Transverse colon (tissue), 4 donors: ENCODE measurements around the gene PLAC8L1.

Source experiments
- CTCF ChIP-seq, 5 experiments: fragments of 200-600 bp in 3 of 5; fragments of 450-650 bp in 2 of 5; sonication (generic) in 3 of 5; IDR thresholded peaks; 1 replicate in 2 of 5; 2 replicates in 3 of 5; pipeline ENCODE4 v1.5.1; 2016 to 2017; ENCODE audit warnings: antibody characterized with exemption in 5 of 5, inconsistent platforms in 3 of 5, mild to moderate bottlenecking in 2 of 5, moderate library complexity in 1 of 5
- EP300 ChIP-seq: sonication (generic); formaldehyde crosslinking; IDR thresholded peaks from one replicate; pipeline ENCODE4 v1.6.1; 2017; ENCODE audit warnings: antibody characterized with exemption, low read depth
- POLR2A ChIP-seq: fragments of 450-650 bp; IDR thresholded peaks from one replicate; pipeline ENCODE4 v1.6.1; 2016; ENCODE audit warnings: antibody characterized with exemption, mild to moderate bottlenecking, moderate library complexity
- POLR2AphosphoS5 ChIP-seq, 3 donors: sonication (generic); formaldehyde crosslinking; IDR thresholded peaks; one replicate each; pipeline ENCODE4 v1.6.1; 2016; ENCODE audit warnings: antibody characterized with exemption in 3 of 3

DNA sequence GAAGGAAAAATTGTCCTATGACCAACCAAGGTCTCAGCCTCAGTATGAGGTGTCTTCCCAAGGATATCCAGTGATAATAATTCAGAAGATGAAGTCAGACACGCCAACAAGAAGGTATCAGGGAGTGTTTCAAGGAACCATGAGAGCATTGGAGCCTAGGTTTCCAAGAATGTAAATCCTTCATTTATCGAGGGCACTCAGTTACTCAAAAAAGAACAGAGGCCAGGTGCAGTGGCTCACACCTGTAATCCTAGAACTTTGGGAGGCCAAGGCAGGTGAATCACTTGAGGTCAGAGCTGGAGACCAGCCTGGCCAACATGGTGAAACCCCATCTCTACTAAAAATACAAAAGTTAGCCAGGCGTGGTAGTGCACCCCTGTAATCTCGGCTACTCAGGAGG, 70.8 kb downstream of the PLAC8L1 start:
- TF ChIP-seq CTCF (IDR thresholded peaks at IDR 0.05), result no peak
- no peak for TF ChIP-seq EP300
- no peak for TF ChIP-seq POLR2A
- TF ChIP-seq POLR2AphosphoS5 (IDR thresholded peaks at IDR 0.05), result no peak
